Spleen (tissue), 11 donors: ENCODE data around the gene P4HA3. TPM values are rescaled to one million over a fixed set of nuclear protein-coding genes. Genes with fewer than 3 reads are reported as not detected.
A peak's percentile ranks its signal among the peaks of the same experiment; 100 is the strongest.

Experiments used
- DNase-seq: peaks from one replicate; pipeline ENCODE4 v3.0.0-alpha.2; 2020
- H3K27ac ChIP-seq, 8 donors: fragments of 200-600 bp; sonication (generic) in 7 of 8; 1 replicate in 4 of 8; 2 replicates in 4 of 8; pipeline versions ENCODE4 v1.5.0 to v1.8.0; 2016 to 2021; ENCODE audit warnings: inconsistent platforms in 4 of 8, mild to moderate bottlenecking in 4 of 8, moderate library complexity in 1 of 8
- H3K27me3 ChIP-seq, 7 donors: fragments of 200-600 bp; sonication (generic) in 6 of 7; replicated peaks in 1 of 7; 1 replicate in 4 of 7; 2 replicates in 3 of 7; pipeline versions ENCODE4 v1.5.0 to v1.8.0; 2016 to 2021; ENCODE audit warnings: inconsistent platforms in 3 of 7, mild to moderate bottlenecking in 1 of 7
- H3K36me3 ChIP-seq, 6 donors: fragments of 200-600 bp; sonication (generic) in 5 of 6; 1 replicate in 4 of 6; 2 replicates in 2 of 6; pipeline versions ENCODE4 v1.5.0 to v1.8.0; 2016 to 2021; ENCODE audit warnings: inconsistent platforms in 2 of 6
- H3K4me1 ChIP-seq, 6 donors: fragments of 200-600 bp; sonication (generic) in 5 of 6; 1 replicate in 3 of 6; 2 replicates in 3 of 6; pipeline versions ENCODE4 v1.5.0 to v1.8.0; 2016 to 2021; ENCODE audit warnings: inconsistent platforms in 3 of 6
- H3K4me3 ChIP-seq, 8 donors: fragments of 200-600 bp; sonication (generic) in 7 of 8; 1 replicate in 4 of 8; 2 replicates in 4 of 8; pipeline versions ENCODE4 v1.5.0 to v1.8.0; 2016 to 2021; ENCODE audit warnings: inconsistent platforms in 4 of 8, mild to moderate bottlenecking in 4 of 8, moderate library complexity in 2 of 8
- H3K9me3 ChIP-seq, 8 donors: fragments of 200-600 bp; sonication (generic) in 7 of 8; 1 replicate in 4 of 8; 2 replicates in 4 of 8; pipeline versions ENCODE4 v1.5.0 to v1.8.0; 2016 to 2021; ENCODE audit warnings: inconsistent platforms in 4 of 8
- CTCF ChIP-seq, 11 experiments: fragments of 200-600 bp in 7 of 11; fragments of 450-650 bp in 4 of 11; sonication (generic) in 4 of 11; IDR thresholded peaks in 8 of 11; conservative IDR thresholded peaks in 3 of 11; 1 replicate in 7 of 11; 2 replicates in 4 of 11; pipeline versions ENCODE4 v1.4.0 to v1.8.0; 2016 to 2021; ENCODE audit warnings: antibody characterized with exemption in 11 of 11, inconsistent platforms in 4 of 11, mild to moderate bottlenecking in 1 of 11
- POLR2A ChIP-seq, 3 donors: fragments of 450-650 bp; IDR thresholded peaks; one replicate each; pipeline ENCODE4 v1.5.1; 2017; ENCODE audit warnings: antibody characterized with exemption in 3 of 3, mild to moderate bottlenecking in 1 of 3
- POLR2AphosphoS5 ChIP-seq, 3 donors: sonication (generic); formaldehyde crosslinking; IDR thresholded peaks; one replicate each; pipeline ENCODE4 v1.5.1; 2017; ENCODE audit warnings: antibody characterized with exemption in 3 of 3
- WGBS, 5 donors: extraction: QIAGEN DNeasy Blood & Tissue Kit in 3 of 5; methylation state at CpG; one replicate each; pipeline versions ENCODE4 v1.1.5 to v1.1.7; 2013 to 2018; 5-methylcytosine and 5-hydroxymethylcytosine counted together
- intact Hi-C: fragments of 100-400 bp; cut with DNase I; formaldehyde crosslinking; loops from one replicate; pipeline ENCODE4 v1.15.0; 2023; ENCODE audit warnings: low total_unique reads
- polyA plus RNA-seq, 3 donors: library from polyadenylated mRNA; stranded (reverse); fragments of 200-250 nt; gene quantifications; one replicate each; pipeline ENCODE4 v1.2.1, GENCODE V29; 2013
- total RNA-seq, 7 donors: library from RNA; depleted of rRNA in 3 of 7; stranded (reverse); fragments of >200 nt in 3 of 7; fragmentation: NEBNext Ultra II Directional in 4 of 7; extraction: Animal tissue kit (Norgen Biotek cat#: 25700) in 4 of 7; gene quantifications; one replicate each; pipeline versions ENCODE4 v1.1.0 to v1.2.1, GENCODE V29; 2016 to 2021
- donor health status: healthy with polysubstance abuse.
- donor health status: DM: no; HTN: no; CAD: no; lungs with moderate emphysema.
- donor health status: DM: no; HTN: no; CAD: no.
- donor health status: Bipolar disorder and iron deficiency.
- donor health status: healthy.
- donor health status: DM: no; HTN: no; CAD: no.
- donor health status: DM: yes; HTN: yes; CAD: no.

The P4HA3 gene
- total and polyA plus RNA-seq, 10 donors = 0.39 to 0.44 TPM; not detected in 8

GRCh38 chr11:74257959-74258553, 53.4 kb downstream of the P4HA3 start:
- Histone ChIP-seq H3K36me3 (peaks cover 0 to 24% (median 17%) of the 10 kb centered on the region in 6 donors), H3K9me3 (no peaks in the 10 kb centered on the region), H3K27me3 (peaks cover 0 to 4% (median 0%) of the 10 kb centered on the region in 7 donors), H3K27ac (no peak overlapping the region), H3K4me3 (no peak overlapping the region), H3K4me1 (peaks cover 0 to 6% (median 2%) of the 10 kb centered on the region in 6 donors)
- 50 to 80% (median 61%) methylated on average over 4 of the region's 4 CpGs for WGBS, 5 donors
- intact Hi-C loops = no loop called here
- no peak for DNase-seq
- TF ChIP-seq CTCF (IDR thresholded peaks at IDR 0.05 in 8 of 11, conservative IDR thresholded peaks at IDR 0.05 in 3 of 11) = no peak
- TF ChIP-seq POLR2AphosphoS5 (IDR thresholded peaks at IDR 0.05) = no peak
- TF ChIP-seq POLR2A (IDR thresholded peaks at IDR 0.05) = no peak

- TF ChIP-seq CTCF (IDR thresholded peaks at IDR 0.05 in 8 of 11, conservative IDR thresholded peaks at IDR 0.05 in 3 of 11) = no peak
- TF ChIP-seq POLR2A (IDR thresholded peaks at IDR 0.05) = no peak
- TF ChIP-seq POLR2AphosphoS5 (IDR thresholded peaks at IDR 0.05) = no peak
- DNase-seq = no peak
- Histone ChIP-seq H3K27ac (no peak overlapping the region), H3K9me3 (no peaks in the 10 kb centered on the region), H3K4me1 (peaks cover 0 to 6% (median 2%) of the 10 kb centered on the region in 6 donors), H3K27me3 (no peaks in the 10 kb centered on the region), H3K36me3 (peaks cover 0 to 39% (median 23%) of the 10 kb centered on the region in 6 donors), H3K4me3 (no peak overlapping the region)
- 72 to 92% (median 84%) methylated on average over 5 of the region's 5 CpGs for WGBS, 5 donors
- intact Hi-C loops = no loop called here
Observed at GRCh38 chr11:74256378-74257133, 54.9 kb downstream of the P4HA3 start.

- H3K4me3 ChIP-seq = no peak overlapping the region
- no peak for DNase-seq
- H3K27ac ChIP-seq = no peak overlapping the region
- 44 to 54% (median 48%) methylated on average over 5 of the region's 5 CpGs for WGBS, 5 donors
- no peaks in the 10 kb centered on the region for H3K9me3 ChIP-seq
- no peak for TF ChIP-seq POLR2A (IDR thresholded peaks at IDR 0.05)
- TF ChIP-seq CTCF (IDR thresholded peaks at IDR 0.05 in 8 of 11, conservative IDR thresholded peaks at IDR 0.05 in 3 of 11) = peak; percentile 61 to 96 (median 89)
- peaks cover 0 to 6% (median 2%) of the 10 kb centered on the region in 6 donors for H3K4me1 ChIP-seq
- intact Hi-C loops = no loop called here
- H3K27me3 ChIP-seq = no peaks in the 10 kb centered on the region
- H3K36me3 ChIP-seq = peaks cover 0 to 46% (median 29%) of the 10 kb centered on the region in 6 donors
Observed at GRCh38 chr11:74255741-74256375, 55.6 kb downstream of the P4HA3 start.

DNA sequence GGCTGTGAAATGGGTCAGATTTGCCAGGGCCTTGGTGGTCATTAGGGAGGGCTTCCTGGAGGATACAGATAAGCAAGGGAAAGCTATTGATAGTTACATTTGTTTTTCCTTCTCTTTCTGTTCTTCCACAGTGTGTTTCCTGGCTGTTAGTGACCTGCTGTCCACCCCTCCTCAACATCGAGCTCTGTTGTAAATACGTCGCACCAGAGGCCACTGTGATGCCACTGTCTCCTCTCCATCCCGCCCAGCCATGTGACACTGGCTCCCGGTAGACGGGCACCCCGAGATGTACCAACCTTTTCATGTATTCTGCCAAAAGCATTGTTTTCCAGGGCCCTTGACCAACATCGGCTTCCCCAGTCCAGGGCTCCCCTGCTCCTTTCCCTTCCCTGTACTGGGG, 58.1 kb downstream of the P4HA3 start:
- H3K27ac ChIP-seq = peak overlapping the region in 1 of 8 donors; percentile 4
- TF ChIP-seq POLR2A (IDR thresholded peaks at IDR 0.05) (no peak), CTCF (IDR thresholded peaks at IDR 0.05 in 8 of 11, conservative IDR thresholded peaks at IDR 0.05 in 3 of 11) (no peak), POLR2AphosphoS5 (IDR thresholded peaks at IDR 0.05) (no peak)
- WGBS, 5 donors = 73 to 94% (median 79%) methylated on average over 8 of the region's 8 CpGs
- peaks cover 0 to 71% (median 40%) of the 10 kb centered on the region in 6 donors for H3K36me3 ChIP-seq
- intact Hi-C loops = no loop called here
- H3K4me3 ChIP-seq = no peak overlapping the region
- no peaks in the 10 kb centered on the region for H3K9me3 ChIP-seq
- H3K27me3 ChIP-seq = no peaks in the 10 kb centered on the region
- peaks cover 0 to 6% (median 2%) of the 10 kb centered on the region in 6 donors for H3K4me1 ChIP-seq
- no peak for DNase-seq
